NCI-H2029 treated with DMSO at 0.1 percent for 48 hours (cell line): ENCODE results near the gene DYNLL2.
"Not testable (repeated sequence)": the region's sequence is repeated elsewhere in the genome, so short reads cannot be mapped to it uniquely, and the experiment has no call there.

ENCODE experiments used
- DNase-seq: peaks from one replicate; lab custom pipeline; 2025; lab: John Stamatoyannopoulos, UW

DYNLL2 gene

GRCh38 chr17:58082870-58083490 lies at the start of gene DYNLL2:
DYNLL2 (plus strand) TSS chr17:58083419; CDS start chr17:58087091, 3,672 bp downstream.
- peak; percentile 34 for DNase-seq

- no peak for DNase-seq
Observed at GRCh38 chr17:58039975-58040374, 43.2 kb upstream of the DYNLL2 start.

GRCh38 chr17:58040386-58040785 lies 42.8 kb upstream of the DYNLL2 start:
- DNase-seq: no peak

- DNase-seq: no peak
Observed at GRCh38 chr17:58041161-58041560, 42.1 kb upstream of the DYNLL2 start.

GRCh38 chr17:58043221-58044181 lies 39.7 kb upstream of the DYNLL2 start:
- DNase-seq: no peak

GRCh38 chr17:58044256-58044655 lies 39.0 kb upstream of the DYNLL2 start:
- DNase-seq: not testable (repeated sequence)

- DNase-seq: no peak
Observed at GRCh38 chr17:58046239-58047094, 36.8 kb upstream of the DYNLL2 start.

GRCh38 chr17:58047376-58048150 lies 35.7 kb upstream of the DYNLL2 start:
- DNase-seq: no peak

- DNase-seq: no peak
Observed at GRCh38 chr17:58049533-58049932, 33.7 kb upstream of the DYNLL2 start.

GRCh38 chr17:58050966-58051365 lies 32.3 kb upstream of the DYNLL2 start:
- DNase-seq: no peak

- DNase-seq: no peak
Observed at GRCh38 chr17:58051468-58051867, 31.8 kb upstream of the DYNLL2 start.

- no peak for DNase-seq
Observed at GRCh38 chr17:58052407-58052806, 30.8 kb upstream of the DYNLL2 start.

GRCh38 chr17:58052945-58053715 lies 30.1 kb upstream of the DYNLL2 start:
- no peak for DNase-seq

GRCh38 chr17:58054641-58055040 lies 28.6 kb upstream of the DYNLL2 start:
- no peak for DNase-seq

GRCh38 chr17:58056476-58056875 lies 26.7 kb upstream of the DYNLL2 start:
- no peak for DNase-seq

- no peak for DNase-seq
Observed at GRCh38 chr17:58059141-58059540, 24.1 kb upstream of the DYNLL2 start.

GRCh38 chr17:58060596-58061191 lies 22.5 kb upstream of the DYNLL2 start:
- DNase-seq: peak; percentile 2

GRCh38 chr17:58061672-58062071 lies 21.5 kb upstream of the DYNLL2 start:
- no peak for DNase-seq

GRCh38 chr17:58065238-58065637 lies 18.0 kb upstream of the DYNLL2 start:
- no peak for DNase-seq

- no peak for DNase-seq
Observed at GRCh38 chr17:58066401-58066800, 16.8 kb upstream of the DYNLL2 start.
